BLaER1 treated with 17β-estradiol and CSF1 and Interleukin-3, amounts not matched to agents 10 nM and 100 nM (cell line): Measurements from ENCODE around the gene SPRR4.

ENCODE experiments used
- H3K27ac ChIP-seq, 11 experiments: shearing (Covaris generic); formaldehyde crosslinking; 2 replicates each; pipeline ENCODE4 v1.8.1; 2022
- H3K27me3 ChIP-seq, 11 experiments: shearing (Covaris generic); formaldehyde crosslinking; 2 replicates each; pipeline ENCODE4 v1.8.1; 2022
- H3K36me3 ChIP-seq, 11 experiments: shearing (Covaris generic); formaldehyde crosslinking; 2 replicates each; pipeline ENCODE4 v1.8.1; 2022
- H3K4me1 ChIP-seq, 10 experiments: shearing (Covaris generic); formaldehyde crosslinking; 2 replicates each; pipeline ENCODE4 v1.8.1; 2022
- H3K4me2 ChIP-seq, 11 experiments: shearing (Covaris generic); formaldehyde crosslinking; 2 replicates each; pipeline ENCODE4 v1.8.1; 2022
- H3K4me3 ChIP-seq, 10 experiments: shearing (Covaris generic); formaldehyde crosslinking; 2 replicates each; pipeline ENCODE4 v1.8.1; 2022
- H3K9ac ChIP-seq, 11 experiments: shearing (Covaris generic); formaldehyde crosslinking; 2 replicates each; pipeline ENCODE4 v1.8.1; 2022
- H3K9me3 ChIP-seq, 11 experiments: shearing (Covaris generic); formaldehyde crosslinking; replicated peaks in 1 of 11; 2 replicates each; pipeline ENCODE4 v1.8.1; 2022
- H4K20me1 ChIP-seq, 11 experiments: shearing (Covaris generic); formaldehyde crosslinking; 2 replicates each; pipeline ENCODE4 v1.8.1; 2022
- Cebpa-rat ChIP-seq, 11 experiments: shearing (Covaris generic); IDR thresholded peaks; 2 replicates each; pipeline ENCODE4 v1.8.1; 2022

SPRR4 gene

GRCh38 chr1:152946248-152946647, 24.2 kb upstream of the SPRR4 start:
- no peak overlapping the region for H3K27ac ChIP-seq
- H3K27me3 ChIP-seq = no peaks in the 10 kb centered on the region
- no peak overlapping the region for H3K4me2 ChIP-seq
- no peaks in the 10 kb centered on the region for H3K36me3 ChIP-seq
- no peak overlapping the region for H3K4me3 ChIP-seq
- H3K9ac ChIP-seq = no peak overlapping the region
- TF ChIP-seq Cebpa-rat (IDR thresholded peaks at IDR 0.05) = no peak
- H3K9me3 ChIP-seq = no peaks in the 10 kb centered on the region
- no peaks in the 10 kb centered on the region for H3K4me1 ChIP-seq
- no peaks in the 10 kb centered on the region for H4K20me1 ChIP-seq

GRCh38 chr1:152946651-152947256, 23.7 kb upstream of the SPRR4 start, which contains the start of gene SPRR5:
Gene SPRR5 (plus strand): TSS chr1:152947206. CDS start chr1:152948555, 1,349 bp downstream.
- no peak within 1 kb of the TSS for H3K4me3 ChIP-seq
- no peaks in the 10 kb centered on the region for H3K4me1 ChIP-seq
- TF ChIP-seq Cebpa-rat (IDR thresholded peaks at IDR 0.05) = no peak
- H3K27me3 ChIP-seq = no peaks in the 10 kb centered on the region
- no peaks in the 10 kb centered on the region for H3K9me3 ChIP-seq
- H3K4me2 ChIP-seq = no peak within 1 kb of the TSS
- H3K27ac ChIP-seq = no peak within 1 kb of the TSS
- no peaks in the 10 kb centered on the region for H3K36me3 ChIP-seq
- no peak within 1 kb of the TSS for H3K9ac ChIP-seq
- no peaks in the 10 kb centered on the region for H4K20me1 ChIP-seq

GRCh38 chr1:152951711-152952110, 18.7 kb upstream of the SPRR4 start:
- TF ChIP-seq Cebpa-rat (IDR thresholded peaks at IDR 0.05) = no peak
- H3K27ac ChIP-seq = no peak overlapping the region
- H3K4me3 ChIP-seq = no peak overlapping the region
- H4K20me1 ChIP-seq = no peaks in the 10 kb centered on the region
- H3K4me1 ChIP-seq = no peaks in the 10 kb centered on the region
- H3K9ac ChIP-seq = no peak overlapping the region
- H3K9me3 ChIP-seq = no peaks in the 10 kb centered on the region
- H3K36me3 ChIP-seq = no peaks in the 10 kb centered on the region
- no peak overlapping the region for H3K4me2 ChIP-seq
- H3K27me3 ChIP-seq = no peaks in the 10 kb centered on the region

- Histone ChIP-seq H3K9me3 (peaks cover 0 to 12% (median 5%) of the 10 kb centered on the region in 11 experiments; a peak in 7 of 22 replicates), H3K4me3 (no peak overlapping the region), H3K27me3 (no peaks in the 10 kb centered on the region), H3K36me3 (no peaks in the 10 kb centered on the region), H3K4me2 (no peak overlapping the region), H3K4me1 (peaks cover 0 to 6% (median 0%) of the 10 kb centered on the region in 10 experiments; a peak in 5 of 20 replicates), H3K9ac (no peak overlapping the region), H3K27ac (no peak overlapping the region), H4K20me1 (no peaks in the 10 kb centered on the region)
- TF ChIP-seq Cebpa-rat (IDR thresholded peaks at IDR 0.05) = no peak
These were observed 16.7 kb upstream of the SPRR4 start for GRCh38 chr1:152953761-152954160.

GRCh38 chr1:152954436-152954835, 16.0 kb upstream of the SPRR4 start:
- H3K27me3 ChIP-seq = no peaks in the 10 kb centered on the region
- H4K20me1 ChIP-seq = no peaks in the 10 kb centered on the region
- peaks cover 0 to 13% (median 3%) of the 10 kb centered on the region in 10 experiments; a peak in 13 of 20 replicates for H3K4me1 ChIP-seq
- no peak overlapping the region for H3K4me2 ChIP-seq
- TF ChIP-seq Cebpa-rat (IDR thresholded peaks at IDR 0.05) = no peak
- H3K9me3 ChIP-seq = peaks cover 0 to 12% (median 5%) of the 10 kb centered on the region in 11 experiments; a peak in 7 of 22 replicates
- no peak overlapping the region for H3K4me3 ChIP-seq
- no peak overlapping the region for H3K27ac ChIP-seq
- no peaks in the 10 kb centered on the region for H3K36me3 ChIP-seq
- H3K9ac ChIP-seq = no peak overlapping the region

GRCh38 chr1:152957561-152957960, 12.9 kb upstream of the SPRR4 start:
- H4K20me1 ChIP-seq = no peaks in the 10 kb centered on the region
- no peak for TF ChIP-seq Cebpa-rat (IDR thresholded peaks at IDR 0.05)
- no peaks in the 10 kb centered on the region for H3K36me3 ChIP-seq
- no peak overlapping the region for H3K4me3 ChIP-seq
- H3K27me3 ChIP-seq = peaks cover 0 to 14% (median 0%) of the 10 kb centered on the region in 11 experiments; a peak in 3 of 22 replicates
- no peak overlapping the region for H3K27ac ChIP-seq
- no peak overlapping the region for H3K9ac ChIP-seq
- H3K4me2 ChIP-seq = no peak overlapping the region
- H3K4me1 ChIP-seq = peaks cover 16 to 44% (median 34%) of the 10 kb centered on the region in 10 experiments
- H3K9me3 ChIP-seq = peaks cover 0 to 12% (median 5%) of the 10 kb centered on the region in 11 experiments; a peak in 7 of 22 replicates

- H3K9me3 ChIP-seq = peaks cover 0 to 12% (median 5%) of the 10 kb centered on the region in 11 experiments; a peak in 8 of 22 replicates
- H3K27me3 ChIP-seq = peaks cover 0 to 14% (median 0%) of the 10 kb centered on the region in 11 experiments; a peak in 3 of 22 replicates
- no peak overlapping the region for H3K27ac ChIP-seq
- H3K36me3 ChIP-seq = no peaks in the 10 kb centered on the region
- H3K4me1 ChIP-seq = peaks cover 16 to 56% (median 44%) of the 10 kb centered on the region in 10 experiments
- H3K9ac ChIP-seq = no peak overlapping the region
- H4K20me1 ChIP-seq = no peaks in the 10 kb centered on the region
- no peak for TF ChIP-seq Cebpa-rat (IDR thresholded peaks at IDR 0.05)
- no peak overlapping the region for H3K4me3 ChIP-seq
- H3K4me2 ChIP-seq = peak overlapping the region in 8 of 11 experiments; percentile 67 to 96 (median 90); a peak in 15 of 22 replicates
These were observed 11.2 kb upstream of the SPRR4 start for GRCh38 chr1:152959273-152959672.

- H3K4me2 ChIP-seq = peak overlapping the region; percentile 29 to 96 (median 90)
- no peaks in the 10 kb centered on the region for H4K20me1 ChIP-seq
- TF ChIP-seq Cebpa-rat (IDR thresholded peaks at IDR 0.05) = no peak
- H3K4me1 ChIP-seq = peaks cover 16 to 56% (median 44%) of the 10 kb centered on the region in 10 experiments
- no peaks in the 10 kb centered on the region for H3K36me3 ChIP-seq
- peaks cover 0 to 18% (median 8%) of the 10 kb centered on the region in 11 experiments; a peak in 8 of 22 replicates for H3K9me3 ChIP-seq
- H3K27ac ChIP-seq = peak overlapping the region in 2 of 11 experiments; percentile 67 to 68; a peak in 4 of 22 replicates
- H3K9ac ChIP-seq = peak overlapping the region in 3 of 11 experiments; percentile 29 to 65 (median 38); a peak in 2 of 22 replicates
- peak overlapping the region in 3 of 10 experiments; percentile 31 to 36 (median 31); a peak in 4 of 20 replicates for H3K4me3 ChIP-seq
- peaks cover 0 to 14% (median 0%) of the 10 kb centered on the region in 11 experiments; a peak in 3 of 22 replicates for H3K27me3 ChIP-seq
These were observed 10.5 kb upstream of the SPRR4 start for GRCh38 chr1:152959801-152960451.

- peak overlapping the region in 5 of 10 experiments; percentile 6 to 36 (median 31); a peak in 8 of 20 replicates for H3K4me3 ChIP-seq
- peak overlapping the region in 6 of 11 experiments; percentile 38 to 74 (median 68); a peak in 11 of 22 replicates for H3K27ac ChIP-seq
- H3K27me3 ChIP-seq = peaks cover 0 to 14% (median 0%) of the 10 kb centered on the region in 11 experiments; a peak in 3 of 22 replicates
- H3K4me2 ChIP-seq = peak overlapping the region; percentile 29 to 96 (median 90)
- H3K4me1 ChIP-seq = peaks cover 16 to 56% (median 44%) of the 10 kb centered on the region in 10 experiments
- peak overlapping the region in 6 of 11 experiments; percentile 6 to 65 (median 32); a peak in 9 of 22 replicates for H3K9ac ChIP-seq
- no peaks in the 10 kb centered on the region for H4K20me1 ChIP-seq
- no peak for TF ChIP-seq Cebpa-rat (IDR thresholded peaks at IDR 0.05)
- H3K36me3 ChIP-seq = no peaks in the 10 kb centered on the region
- peaks cover 0 to 18% (median 8%) of the 10 kb centered on the region in 11 experiments; a peak in 9 of 22 replicates for H3K9me3 ChIP-seq
These were observed 9.9 kb upstream of the SPRR4 start for GRCh38 chr1:152960452-152961044.
